Measurements from ENCODE around the gene PTPN23.

GRCh38 chr3:47404431-47404876 lies 23.6 kb downstream of the PTPN23 start:
- TF ChIP-seq CTCF (IDR thresholded peaks at IDR 0.05; ENCODE audit: low read depth, low read length, poor library complexity, severe bottlenecking) (no peak), EZH2phosphoT487 (IDR thresholded peaks at IDR 0.05; ENCODE audit: borderline replicate concordance, low read length) (no peak)
